Adrenal gland (tissue), 12 donors: ENCODE data around the gene SP4. TPM values are rescaled to one million over a fixed set of nuclear protein-coding genes. Genes with fewer than 3 reads are reported as not detected.

ENCODE experiments used
- DNase-seq, 7 donors: peaks; one replicate each; pipeline ENCODE4 v3.0.0-alpha.2; 2019 to 2020
- H3K27ac ChIP-seq, 5 donors: fragments of 200-600 bp; sonication (generic) in 4 of 5; 1 replicate in 3 of 5; 2 replicates in 2 of 5; pipeline versions ENCODE4 v1.5.1 to v1.8.0; 2016 to 2020; ENCODE audit warnings: mild to moderate bottlenecking in 1 of 5
- H3K27me3 ChIP-seq: fragments of 200-600 bp; 2 replicates; pipeline ENCODE4 v1.8.0; 2021
- H3K36me3 ChIP-seq, 2 donors: fragments of 200-600 bp; replicated peaks in 1 of 2; 1 replicate in 1 of 2; 2 replicates in 1 of 2; pipeline versions ENCODE4 v1.5.1 to v1.8.0; 2018 to 2022
- H3K4me1 ChIP-seq, 2 donors: fragments of 200-600 bp; replicated peaks in 1 of 2; 1 replicate in 1 of 2; 2 replicates in 1 of 2; pipeline versions ENCODE4 v1.5.1 to v1.8.0; 2018 to 2021
- H3K4me3 ChIP-seq, 4 donors: fragments of 200-600 bp; sonication (generic) in 3 of 4; one replicate each; pipeline ENCODE4 v1.5.1; 2016 to 2018
- H3K9me3 ChIP-seq, 3 donors: fragments of 200-600 bp; sonication (generic) in 1 of 3; replicated peaks in 1 of 3; 1 replicate in 2 of 3; 2 replicates in 1 of 3; pipeline versions ENCODE4 v1.5.1 to v1.8.0; 2016 to 2021
- POLR2A ChIP-seq, 2 donors: fragments of 450-650 bp; IDR thresholded peaks; one replicate each; pipeline ENCODE4 v1.6.1; 2017; ENCODE audit warnings: antibody characterized with exemption in 2 of 2, mild to moderate bottlenecking in 2 of 2, moderate library complexity in 1 of 2
- WGBS, 4 donors: extraction: QIAGEN DNeasy Blood & Tissue Kit in 2 of 4; methylation state at CpG; one replicate each; pipeline versions ENCODE4 v1.1.5 to v1.1.7; 2013 to 2017; 5-methylcytosine and 5-hydroxymethylcytosine counted together
- intact Hi-C, 2 donors: fragments of 100-400 bp; cut with DNase I; formaldehyde crosslinking; loops; one replicate each; pipeline versions ENCODE4 v1.14.1 to v1.15.0; 2022 to 2023
- polyA plus RNA-seq, 3 donors: library from polyadenylated mRNA; stranded (reverse); fragments of 200-250 nt in 2 of 3; fragments of 350-450 nt in 1 of 3; fragmentation: Illumina TruSeq in 1 of 3; extraction: RNeasy Lipid Tissue Mini Kit (QIAGEN cat#74804) in 1 of 3; gene quantifications; one replicate each; pipeline ENCODE4 v1.2.3, GENCODE V29; 2013 to 2014
- total RNA-seq, 9 donors: library from RNA; depleted of rRNA in 4 of 9; stranded (reverse); fragments of >200 nt in 4 of 9; fragments of 120-200 nt in 1 of 9; fragmentation: NEBNext Ultra II Directional in 1 of 9; extraction: Animal tissue kit (Norgen Biotek cat#: 25700) in 1 of 9; gene quantifications; one replicate each; pipeline versions ENCODE4 v1.1.0 to v1.2.4, GENCODE V29; 2013 to 2023
- TF ChIP-seq, protein P1 (sequence below), 6 experiments: fragments of 450-650 bp in 4 of 6; fragments of 200-600 bp in 2 of 6; sonication (generic) in 1 of 6; IDR thresholded peaks; 1 replicate in 5 of 6; 2 replicates in 1 of 6; pipeline versions ENCODE4 v1.5.1 to v1.8.0; 2016 to 2021; ENCODE audit warnings: antibody characterized with exemption in 6 of 6, mild to moderate bottlenecking in 2 of 6, moderate library complexity in 1 of 6
- donor health status: healthy with polysubstance abuse.
- donor health status: Bipolar disorder and iron deficiency.
- donor health status: DM: yes; HTN: yes; CAD: no.
- donor health status: DM: no; HTN: no; CAD: no.
- donor health status: DM: no; HTN: no; CAD: no.
- donor health status: DM: yes; HTN: yes; CAD: no.

SP4 gene
- total and polyA plus RNA-seq, 12 donors: 1.8 to 11.2 (median 6.0) TPM

DNA sequence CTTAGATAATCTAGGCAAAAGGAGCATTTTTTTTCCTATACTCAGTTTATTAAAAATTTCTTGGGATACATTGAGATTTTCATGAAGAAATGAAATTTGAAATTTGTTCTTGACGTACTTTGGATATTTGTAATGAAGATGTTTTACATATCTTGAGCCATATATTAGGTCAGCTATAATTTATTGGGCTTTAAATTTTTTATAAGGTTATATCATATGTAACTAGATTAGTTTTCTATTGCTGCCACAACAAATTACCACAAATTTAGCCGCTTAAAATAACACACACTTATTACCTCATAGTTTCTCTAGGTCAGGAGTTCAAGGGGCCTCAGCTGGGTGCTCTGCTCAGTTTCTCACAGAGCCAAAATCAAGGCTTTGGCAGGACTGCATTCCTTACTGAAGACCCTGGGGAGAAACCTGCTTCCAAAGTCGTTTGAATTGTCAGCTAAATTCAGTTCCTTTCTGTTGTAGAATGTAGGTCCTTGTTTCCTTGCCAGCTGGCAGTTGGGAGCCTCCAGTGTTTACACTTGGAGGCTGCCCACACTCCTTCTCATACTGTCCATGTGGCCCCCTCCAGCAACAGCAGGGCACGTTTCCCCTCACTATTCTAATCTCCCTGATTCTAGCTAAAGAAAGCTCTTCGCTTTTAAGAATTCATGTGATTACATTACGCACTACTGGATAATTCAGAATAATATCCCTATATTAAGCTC is 72.4 kb downstream of the SP4 start:
- WGBS, 4 donors: 89 to 93% (median 92%) methylated on average over 6 of the region's 6 CpGs
- Histone ChIP-seq H3K4me1 (no peaks in the 10 kb centered on the region), H3K36me3 (no peaks in the 10 kb centered on the region), H3K9me3 (no peaks in the 10 kb centered on the region), H3K27ac (no peak overlapping the region), H3K27me3 (no peaks in the 10 kb centered on the region), H3K4me3 (no peak overlapping the region)
- no peak for DNase-seq
- TF ChIP-seq POLR2A (IDR thresholded peaks at IDR 0.05): no peak
- TF ChIP-seq, protein P1, sequence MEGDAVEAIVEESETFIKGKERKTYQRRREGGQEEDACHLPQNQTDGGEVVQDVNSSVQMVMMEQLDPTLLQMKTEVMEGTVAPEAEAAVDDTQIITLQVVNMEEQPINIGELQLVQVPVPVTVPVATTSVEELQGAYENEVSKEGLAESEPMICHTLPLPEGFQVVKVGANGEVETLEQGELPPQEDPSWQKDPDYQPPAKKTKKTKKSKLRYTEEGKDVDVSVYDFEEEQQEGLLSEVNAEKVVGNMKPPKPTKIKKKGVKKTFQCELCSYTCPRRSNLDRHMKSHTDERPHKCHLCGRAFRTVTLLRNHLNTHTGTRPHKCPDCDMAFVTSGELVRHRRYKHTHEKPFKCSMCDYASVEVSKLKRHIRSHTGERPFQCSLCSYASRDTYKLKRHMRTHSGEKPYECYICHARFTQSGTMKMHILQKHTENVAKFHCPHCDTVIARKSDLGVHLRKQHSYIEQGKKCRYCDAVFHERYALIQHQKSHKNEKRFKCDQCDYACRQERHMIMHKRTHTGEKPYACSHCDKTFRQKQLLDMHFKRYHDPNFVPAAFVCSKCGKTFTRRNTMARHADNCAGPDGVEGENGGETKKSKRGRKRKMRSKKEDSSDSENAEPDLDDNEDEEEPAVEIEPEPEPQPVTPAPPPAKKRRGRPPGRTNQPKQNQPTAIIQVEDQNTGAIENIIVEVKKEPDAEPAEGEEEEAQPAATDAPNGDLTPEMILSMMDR (IDR thresholded peaks at IDR 0.05): no peak
- intact Hi-C loops: loop anchor here (5.0 to 10.0 kb wide), 3 partner anchors 238 to 715 kb away; partner anchors contain the start of gene SP8 (in 1 of the 2)

DNA sequence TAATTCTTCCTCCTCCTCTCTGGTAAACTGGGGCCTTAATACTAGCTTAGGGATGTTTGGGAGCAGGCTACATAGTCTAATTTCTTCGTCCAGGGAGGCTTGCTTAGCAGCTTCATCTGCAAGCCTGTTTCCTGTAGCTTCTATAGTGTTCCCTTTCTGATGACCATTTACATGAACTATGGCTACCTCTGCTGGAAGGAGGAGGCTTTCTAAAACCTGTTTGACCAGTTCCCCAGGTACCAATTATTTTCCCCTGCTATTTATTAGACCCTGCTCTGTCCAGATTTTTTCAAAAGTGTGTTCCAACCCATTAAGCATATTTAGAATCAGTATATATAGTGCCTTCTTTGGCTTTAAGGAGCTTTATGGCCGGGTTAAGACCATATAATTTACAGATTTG is 76.1 kb downstream of the SP4 start:
- WGBS, 4 donors: 85 to 97% (median 95%) methylated on average over 2 of the region's 2 CpGs
- Histone ChIP-seq H3K27me3 (no peaks in the 10 kb centered on the region), H3K9me3 (peaks cover 0 to 1% (median 0%) of the 10 kb centered on the region in 3 donors), H3K4me1 (no peaks in the 10 kb centered on the region), H3K36me3 (no peaks in the 10 kb centered on the region), H3K4me3 (no peak overlapping the region), H3K27ac (no peak overlapping the region)
- intact Hi-C loops: loop anchor here (5.0 to 10.0 kb wide), 3 partner anchors 242 to 719 kb away; partner anchors contain the start of gene SP8 (in 1 of the 2)
- DNase-seq: no peak
- TF ChIP-seq POLR2A (IDR thresholded peaks at IDR 0.05): no peak

DNA sequence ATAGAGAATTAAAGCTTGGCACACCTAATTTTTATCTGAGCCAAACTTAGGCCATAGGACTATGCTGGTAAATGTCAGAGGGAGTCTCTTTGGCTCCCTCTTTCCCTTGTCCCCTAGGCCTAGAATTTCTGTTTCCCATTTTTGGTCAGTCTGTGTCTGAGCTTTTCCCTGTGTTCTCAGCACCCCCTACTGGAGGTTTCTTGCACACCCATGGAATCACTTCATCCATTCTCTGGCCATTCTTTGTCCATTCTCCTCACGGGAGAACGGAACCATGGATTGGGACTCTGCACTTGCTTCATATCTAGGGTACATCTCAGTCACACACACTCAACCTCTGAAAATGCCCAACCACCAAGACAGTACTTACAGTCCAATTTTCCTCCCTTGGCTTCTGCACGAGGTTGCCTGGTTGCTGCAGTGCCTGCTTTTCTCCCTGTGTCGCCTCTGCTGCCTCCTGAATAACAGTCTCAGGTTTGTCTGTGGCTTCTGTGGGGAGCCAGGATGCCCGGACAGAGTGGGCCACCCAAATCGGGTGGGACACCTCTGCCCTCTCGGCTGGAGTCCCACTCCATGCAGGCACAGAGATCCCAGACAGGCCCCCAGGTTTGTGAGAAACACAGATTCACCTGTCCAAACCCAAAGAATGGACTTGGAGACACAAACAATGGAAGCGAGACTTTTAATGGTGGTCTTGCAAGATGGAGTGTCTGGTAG is 79.9 kb downstream of the SP4 start:
- H3K27me3 ChIP-seq: no peaks in the 10 kb centered on the region
- no peaks in the 10 kb centered on the region for H3K4me1 ChIP-seq
- DNase-seq: peak; percentile 55 to 80 (median 69)
- no peak overlapping the region for H3K27ac ChIP-seq
- intact Hi-C loops: loop anchor here (10.0 kb wide), 2 partner anchors 253 to 723 kb away; partner anchors contain the start of gene SP8 (in 1 of the 2)
- H3K9me3 ChIP-seq: peaks cover 0 to 5% (median 0%) of the 10 kb centered on the region in 3 donors
- WGBS, 4 donors: 83 to 92% (median 90%) methylated on average over 8 of the region's 8 CpGs
- no peak overlapping the region for H3K4me3 ChIP-seq
- no peaks in the 10 kb centered on the region for H3K36me3 ChIP-seq
- TF ChIP-seq POLR2A (IDR thresholded peaks at IDR 0.05): no peak
- TF ChIP-seq, protein P1 (IDR thresholded peaks at IDR 0.05): peak; percentile 75 to 88 (median 80)

DNA sequence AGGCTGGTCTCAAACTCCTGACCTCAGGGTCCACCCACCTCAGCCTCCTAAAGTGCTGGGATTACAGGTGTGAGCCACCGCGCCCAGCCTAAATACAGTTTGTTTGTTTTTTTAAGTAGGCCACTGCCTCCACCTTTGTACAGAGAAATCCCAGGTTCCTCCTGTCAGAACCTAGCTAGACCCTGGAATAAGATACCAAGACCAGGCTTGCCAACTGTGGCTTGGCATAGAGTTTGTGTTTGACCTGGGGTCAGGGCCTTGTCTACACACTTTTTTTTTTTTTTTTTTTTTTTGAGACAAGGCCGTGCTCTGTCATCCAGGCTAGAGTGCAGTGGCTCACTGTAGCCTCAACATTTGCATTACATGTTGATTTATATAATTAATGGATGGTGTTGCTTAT is 80.7 kb downstream of the SP4 start:
- WGBS, 4 donors: 84 to 90% (median 86%) methylated on average over 3 of the region's 3 CpGs
- Histone ChIP-seq H3K4me1 (no peaks in the 10 kb centered on the region), H3K27me3 (no peaks in the 10 kb centered on the region), H3K27ac (no peak overlapping the region), H3K4me3 (no peak overlapping the region), H3K36me3 (no peaks in the 10 kb centered on the region), H3K9me3 (peaks cover 0 to 5% (median 0%) of the 10 kb centered on the region in 3 donors)
- no peak for TF ChIP-seq POLR2A (IDR thresholded peaks at IDR 0.05)
- TF ChIP-seq, protein P1 (IDR thresholded peaks at IDR 0.05): no peak
- intact Hi-C loops: loop anchor here (10.0 kb wide), 2 partner anchors 254 to 724 kb away; partner anchors contain the start of gene SP8 (in 1 of the 2)
- peak in 1 of 7 donors; percentile 8 for DNase-seq
